Measurements from ENCODE around the gene TFEC. TPM values are rescaled to one million over a fixed set of nuclear protein-coding genes. Genes with fewer than 3 reads are reported as not detected.

TFEC gene
- total RNA-seq, 4 donors from 2014 or later, result 7.3 to 22.9 (median 11.1) TPM

- TF ChIP-seq, protein P1, sequence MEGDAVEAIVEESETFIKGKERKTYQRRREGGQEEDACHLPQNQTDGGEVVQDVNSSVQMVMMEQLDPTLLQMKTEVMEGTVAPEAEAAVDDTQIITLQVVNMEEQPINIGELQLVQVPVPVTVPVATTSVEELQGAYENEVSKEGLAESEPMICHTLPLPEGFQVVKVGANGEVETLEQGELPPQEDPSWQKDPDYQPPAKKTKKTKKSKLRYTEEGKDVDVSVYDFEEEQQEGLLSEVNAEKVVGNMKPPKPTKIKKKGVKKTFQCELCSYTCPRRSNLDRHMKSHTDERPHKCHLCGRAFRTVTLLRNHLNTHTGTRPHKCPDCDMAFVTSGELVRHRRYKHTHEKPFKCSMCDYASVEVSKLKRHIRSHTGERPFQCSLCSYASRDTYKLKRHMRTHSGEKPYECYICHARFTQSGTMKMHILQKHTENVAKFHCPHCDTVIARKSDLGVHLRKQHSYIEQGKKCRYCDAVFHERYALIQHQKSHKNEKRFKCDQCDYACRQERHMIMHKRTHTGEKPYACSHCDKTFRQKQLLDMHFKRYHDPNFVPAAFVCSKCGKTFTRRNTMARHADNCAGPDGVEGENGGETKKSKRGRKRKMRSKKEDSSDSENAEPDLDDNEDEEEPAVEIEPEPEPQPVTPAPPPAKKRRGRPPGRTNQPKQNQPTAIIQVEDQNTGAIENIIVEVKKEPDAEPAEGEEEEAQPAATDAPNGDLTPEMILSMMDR (IDR thresholded peaks at IDR 0.05), result no peak
- DNase-seq (ENCODE audit: low spot score), result no peak
- no peak for ATAC-seq (ENCODE audit: low FRiP score)
Observed at GRCh38 chr7:115962340-115962739, 68.2 kb downstream of the TFEC start.

DNA sequence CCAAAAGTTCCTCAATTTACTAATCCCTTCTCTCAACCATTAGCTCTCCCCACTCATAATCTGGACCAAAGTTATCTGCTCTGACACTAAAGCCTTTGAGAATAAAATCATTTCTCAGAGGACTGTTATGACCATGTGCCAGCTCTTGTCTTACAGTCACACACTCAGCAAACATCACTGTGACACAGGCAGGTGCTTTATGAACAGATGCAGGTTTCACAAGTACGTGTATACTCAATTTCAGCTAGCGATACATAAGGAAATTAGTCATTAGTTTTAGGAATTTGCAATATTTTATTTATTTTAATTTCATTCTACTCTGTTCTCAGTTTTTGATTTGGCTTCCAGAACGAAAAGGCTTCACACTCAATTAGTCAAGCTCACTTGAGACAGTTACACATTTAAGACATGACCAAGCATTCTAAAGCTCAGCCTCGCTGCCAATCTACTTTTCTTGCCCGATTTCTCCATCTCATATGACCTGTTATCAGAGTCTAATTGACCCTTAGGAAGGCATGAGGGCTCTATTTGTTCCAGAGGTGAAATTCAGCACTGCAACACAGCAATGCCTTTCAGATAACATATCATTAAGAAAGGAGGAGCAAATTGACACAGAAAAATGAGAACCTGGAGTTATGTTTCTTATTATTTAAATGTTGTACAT is 76.8 kb downstream of the TFEC start:
- no peak for DNase-seq (ENCODE audit: low spot score)
- ATAC-seq (ENCODE audit: low FRiP score), result no peak
- TF ChIP-seq, protein P1 (IDR thresholded peaks at IDR 0.05), result no peak

GRCh38 chr7:115952832-115953231 is 77.7 kb downstream of the TFEC start:
- TF ChIP-seq, protein P1 (IDR thresholded peaks at IDR 0.05), result no peak

GRCh38 chr7:115951547-115951946 is 79.0 kb downstream of the TFEC start:
- TF ChIP-seq, protein P1 (IDR thresholded peaks at IDR 0.05), result no peak
- ATAC-seq (ENCODE audit: low FRiP score) (no peak), DNase-seq (ENCODE audit: low spot score) (no peak)

More at GRCh38 chr7:115952832-115953231, 77.7 kb downstream of the TFEC start:
- DNase-seq (ENCODE audit: low spot score) (no peak), ATAC-seq (ENCODE audit: low FRiP score) (no peak)

DNA sequence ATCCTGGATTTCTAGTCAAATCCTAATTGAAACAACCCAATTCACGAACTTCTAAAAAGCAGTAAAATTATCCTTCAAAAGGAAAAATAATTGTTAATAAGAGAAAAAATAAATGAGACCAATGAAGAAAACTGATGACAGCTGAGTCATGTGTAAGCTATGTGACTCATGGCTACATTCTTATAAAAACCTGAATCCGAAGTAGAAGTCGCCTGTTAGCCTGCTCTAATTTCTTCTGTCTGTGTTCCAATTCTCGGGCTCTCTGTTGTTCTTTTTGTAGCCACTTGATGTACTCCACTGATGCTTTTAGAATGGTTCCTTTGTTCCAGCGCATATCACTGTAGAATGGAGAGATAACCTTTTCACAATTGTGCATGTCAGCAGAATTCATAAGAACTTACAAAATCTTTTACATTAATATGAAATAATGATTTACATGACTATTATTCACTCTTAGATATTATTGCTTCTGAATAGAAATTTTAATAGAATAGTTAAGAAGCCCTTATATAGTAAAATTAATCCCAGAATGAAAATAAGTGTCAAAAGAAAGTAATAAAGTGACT is 88.8 kb downstream of the TFEC start:
- TF ChIP-seq, protein P1 (IDR thresholded peaks at IDR 0.05), result no peak
- DNase-seq (ENCODE audit: low spot score) (no peak), ATAC-seq (ENCODE audit: low FRiP score) (no peak)

DNA sequence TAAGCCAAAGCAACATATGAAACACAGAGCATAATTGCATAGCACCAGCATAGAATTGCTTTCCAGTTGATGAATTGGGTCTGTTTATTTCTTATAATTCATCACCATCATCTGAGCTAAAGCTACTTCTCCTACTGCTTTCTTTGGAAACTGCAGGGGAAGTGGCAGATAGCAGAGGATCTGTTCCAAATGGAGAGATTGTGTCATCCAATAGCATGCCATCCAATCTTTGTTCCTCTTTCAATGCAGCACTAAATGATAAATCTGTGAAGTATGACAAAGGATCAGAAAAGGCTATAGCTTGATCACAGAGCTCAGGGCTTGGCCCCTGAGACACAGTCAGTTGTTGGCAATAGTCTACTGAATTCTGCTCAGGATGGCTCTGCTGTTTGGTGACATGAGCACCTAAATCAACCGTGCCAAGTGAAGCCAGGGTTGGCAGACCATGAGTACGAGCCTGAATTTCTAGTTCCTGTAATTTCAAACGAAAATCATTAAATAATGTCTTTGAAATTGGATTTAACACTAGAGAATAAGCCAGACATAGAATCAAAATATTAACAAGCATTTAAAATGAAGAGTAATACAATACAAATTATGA is 90.0 kb downstream of the TFEC start:
- ATAC-seq (ENCODE audit: low FRiP score) (no peak), DNase-seq (ENCODE audit: low spot score) (no peak)
- TF ChIP-seq, protein P1 (IDR thresholded peaks at IDR 0.05), result no peak

DNA sequence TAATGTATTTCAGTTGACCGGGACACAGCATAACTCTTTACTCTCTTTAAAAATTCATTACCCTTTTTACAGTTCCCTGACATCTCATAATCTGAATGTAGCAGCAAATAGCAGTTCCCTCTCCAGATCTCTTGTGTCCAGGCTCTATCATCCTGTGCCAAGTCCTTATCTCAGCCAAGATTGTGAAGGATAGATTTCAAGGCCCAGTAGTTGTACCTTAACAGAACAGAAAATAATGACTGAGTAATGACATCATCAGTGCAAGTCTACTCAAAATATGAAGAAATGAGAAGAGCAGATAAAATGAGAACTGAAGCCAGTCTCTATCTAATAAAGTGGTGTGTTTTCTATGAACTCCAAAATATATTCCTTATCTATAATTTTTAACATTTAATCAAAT is 92.6 kb downstream of the TFEC start:
- TF ChIP-seq, protein P1 (IDR thresholded peaks at IDR 0.05), result no peak
- no peak for ATAC-seq (ENCODE audit: low FRiP score)

More for the DNA sequence above, 92.6 kb downstream of the TFEC start:
- no peak for DNase-seq (ENCODE audit: low spot score)
